Right ventricle myocardium inferior (tissue), 1 donor: ENCODE data around the gene FOSB. TPM values are rescaled to one million over a fixed set of nuclear protein-coding genes. Genes with fewer than 3 reads are reported as not detected.

Experiments used
- ATAC-seq: fragments of 200-7000 bp; cut with Tn5 transposase; one replicate; pipeline ENCODE4 v1.9.1; 2020; ENCODE audit warnings: mild to moderate bottlenecking, moderate library complexity
- DNase-seq: peaks from one replicate; pipeline ENCODE4 v3.0.0; 2021; ENCODE audit errors: missing footprints
- intact Hi-C: fragments of 100-400 bp; cut with DNase I; formaldehyde crosslinking; loops from one replicate; pipeline ENCODE4 v1.11.0; 2022
- total RNA-seq: library from RNA; stranded (reverse); fragmentation: NEBNext Ultra II Directional; extraction: Animal tissue kit (Norgen Biotek cat#: 25700); gene quantifications from one replicate; pipeline ENCODE4 v1.2.1, GENCODE V29; 2021
- donor health status: DM: no; HTN: yes; CAD: no; lungs with severe emphysema.

FOSB gene
- total RNA-seq, 1 donor from 2014 or later: 0.32 TPM

DNA sequence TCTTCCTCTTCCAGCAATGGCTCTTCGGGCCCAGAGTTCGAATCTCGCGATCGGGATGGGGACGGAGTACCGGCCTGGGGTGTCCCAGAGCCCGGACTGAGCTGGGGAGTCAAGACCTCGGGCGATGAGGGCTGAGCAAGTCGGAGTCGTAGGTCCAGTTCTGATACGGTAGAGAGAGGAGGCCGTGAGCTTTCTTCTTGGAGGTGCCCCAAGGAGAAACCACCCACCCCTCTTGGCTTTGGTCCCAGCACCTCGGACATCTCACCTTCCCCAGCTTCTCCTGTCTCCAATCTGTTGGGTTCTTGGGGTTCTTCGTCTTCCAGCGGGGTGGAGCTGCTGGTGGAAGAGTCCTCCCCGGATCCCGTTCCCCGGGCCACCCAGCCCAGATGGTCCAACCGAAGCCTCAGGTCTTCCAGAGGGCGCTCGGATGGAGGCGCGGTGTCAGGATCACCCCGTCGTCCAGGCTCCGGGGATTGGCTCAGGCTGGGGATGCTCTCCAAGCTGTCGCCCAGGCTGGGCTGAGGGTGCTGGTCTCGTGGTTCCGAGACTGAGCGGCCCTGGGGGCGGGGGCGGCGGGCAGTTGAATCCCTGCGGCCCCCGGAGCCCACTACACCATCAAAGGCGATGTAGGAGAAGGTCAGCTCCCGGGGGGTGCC, 26.6 kb downstream of the FOSB start:
- ATAC-seq: no peak
- intact Hi-C loops: loop anchor here (10.0 kb wide), 1 partner anchor 150 kb away; no protein-coding TSS in a partner anchor
- DNase-seq: peak; percentile 59

DNA sequence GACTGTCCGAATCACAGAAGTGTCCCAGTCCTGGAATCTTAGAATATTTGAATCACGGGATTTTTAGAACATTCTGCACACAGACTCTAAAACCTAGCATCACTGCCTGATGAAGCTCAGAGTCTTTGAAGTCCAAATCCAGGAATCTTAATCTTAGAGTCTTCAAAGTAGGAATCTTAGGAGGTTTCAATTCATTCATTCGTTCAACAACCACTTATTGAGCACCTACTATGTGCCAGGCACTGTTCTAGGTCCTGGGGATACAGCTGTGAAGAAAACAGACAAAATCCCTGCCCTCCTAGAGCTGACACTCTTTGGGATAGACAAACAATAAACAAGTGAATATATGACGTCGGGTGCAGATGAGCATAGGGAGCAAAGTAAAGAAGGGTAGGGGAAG, 27.4 kb downstream of the FOSB start:
- DNase-seq (no peak), ATAC-seq (no peak)
- intact Hi-C loops: loop anchor here (10.0 kb wide), 1 partner anchor 150 kb away; no protein-coding TSS in a partner anchor

DNA sequence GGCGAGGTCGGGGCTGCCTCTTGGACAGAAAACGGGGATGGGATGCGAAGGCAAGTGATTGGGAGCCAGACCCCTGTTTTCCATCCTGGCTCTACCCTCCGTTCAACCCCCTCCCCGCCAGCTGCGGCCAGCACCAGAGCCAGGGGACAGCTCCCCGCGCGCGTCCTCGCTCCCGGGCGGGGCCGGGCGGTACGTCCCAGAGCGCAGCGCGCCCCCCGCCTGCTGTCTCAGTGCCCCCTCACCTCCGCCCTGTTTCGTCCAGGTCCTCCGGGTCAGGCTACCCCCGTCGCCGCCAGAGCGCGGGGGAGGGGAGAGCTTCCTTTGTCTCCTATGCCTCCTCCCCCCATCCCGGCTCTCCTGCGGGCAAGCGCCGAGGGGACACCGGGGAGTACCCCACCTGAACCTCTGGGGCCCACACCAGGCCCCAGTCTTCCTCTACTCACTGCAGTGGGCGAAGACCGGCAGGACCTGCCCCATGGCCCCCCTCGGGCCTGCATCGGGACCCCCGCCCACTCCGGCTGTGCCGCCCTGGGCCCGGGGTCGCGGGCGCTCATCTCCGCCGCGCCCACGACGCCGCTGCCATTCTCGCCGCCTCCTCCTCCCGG, 28.7 kb downstream of the FOSB start:
- intact Hi-C loops: loop anchor here (10.0 kb wide), 1 partner anchor 148 kb away; no protein-coding TSS in a partner anchor
- ATAC-seq: peak; percentile 14
- DNase-seq: peak; percentile 67

DNA sequence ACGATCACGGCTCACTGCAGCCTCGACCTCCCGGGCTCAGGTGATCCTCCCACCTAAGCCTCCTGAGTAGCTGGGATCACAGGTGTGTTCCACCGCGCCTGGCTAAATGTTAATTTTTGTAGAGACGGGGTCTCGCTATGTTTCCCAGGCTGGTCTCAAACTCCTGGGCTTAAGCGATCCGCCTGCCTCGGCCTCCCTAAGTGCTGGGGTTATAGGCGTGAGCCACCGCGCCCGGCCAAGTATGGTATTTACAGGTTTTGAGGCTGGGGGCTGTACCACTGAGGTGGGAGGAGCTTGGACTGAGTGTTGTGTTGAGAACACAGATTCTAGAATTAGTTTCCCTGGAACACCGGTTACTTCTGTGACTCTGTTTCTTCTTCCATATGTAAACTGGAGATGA, 30.0 kb downstream of the FOSB start:
- no peak for ATAC-seq
- DNase-seq: peak; percentile 74
- intact Hi-C loops: loop anchor here (10.0 kb wide), 1 partner anchor 147 kb away; no protein-coding TSS in a partner anchor

DNA sequence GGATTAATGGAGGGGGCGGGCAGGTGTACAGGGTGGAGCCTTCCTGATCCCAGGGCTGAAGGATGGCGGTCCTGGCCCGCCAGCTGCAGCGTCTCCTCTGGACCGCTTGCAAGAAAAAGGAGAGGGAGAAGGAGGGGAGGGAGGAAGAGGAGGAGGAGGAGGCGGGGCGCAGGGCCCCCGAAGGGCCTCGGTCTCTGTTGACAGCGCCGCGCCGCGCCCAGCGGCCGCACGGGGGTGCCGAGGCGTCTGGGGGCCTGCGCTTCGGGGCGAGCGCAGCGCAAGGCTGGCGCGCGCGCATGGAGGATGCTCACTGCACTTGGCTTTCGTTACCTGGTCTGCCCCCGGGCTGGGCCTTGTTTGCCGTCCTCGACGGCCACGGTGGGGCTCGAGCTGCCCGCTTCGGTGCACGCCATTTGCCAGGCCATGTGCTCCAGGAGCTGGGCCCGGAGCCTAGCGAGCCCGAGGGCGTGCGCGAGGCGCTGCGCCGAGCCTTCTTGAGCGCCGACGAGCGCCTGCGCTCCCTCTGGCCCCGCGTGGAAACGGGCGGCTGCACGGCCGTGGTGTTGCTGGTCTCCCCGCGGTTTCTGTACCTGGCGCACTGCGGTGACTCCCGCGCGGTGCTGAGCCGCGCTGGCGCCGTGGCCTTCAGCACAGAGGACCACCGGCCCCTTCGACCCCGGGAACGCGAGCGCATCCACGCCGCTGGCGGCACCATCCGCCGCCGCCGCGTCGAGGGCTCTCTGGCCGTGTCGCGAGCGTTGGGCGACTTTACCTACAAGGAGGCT, 30.8 kb downstream of the FOSB start, which contains the start of gene PPM1N:
Gene PPM1N, plus strand, starts transcription at position 33 of the 785 bp plus-strand sequence. Its CDS starts 30 bp downstream, at position 63.
- intact Hi-C loops: loop anchor here (10.0 kb wide), 1 partner anchor 146 kb away; no protein-coding TSS in a partner anchor
- DNase-seq (peak; percentile 68), ATAC-seq (no peak)

DNA sequence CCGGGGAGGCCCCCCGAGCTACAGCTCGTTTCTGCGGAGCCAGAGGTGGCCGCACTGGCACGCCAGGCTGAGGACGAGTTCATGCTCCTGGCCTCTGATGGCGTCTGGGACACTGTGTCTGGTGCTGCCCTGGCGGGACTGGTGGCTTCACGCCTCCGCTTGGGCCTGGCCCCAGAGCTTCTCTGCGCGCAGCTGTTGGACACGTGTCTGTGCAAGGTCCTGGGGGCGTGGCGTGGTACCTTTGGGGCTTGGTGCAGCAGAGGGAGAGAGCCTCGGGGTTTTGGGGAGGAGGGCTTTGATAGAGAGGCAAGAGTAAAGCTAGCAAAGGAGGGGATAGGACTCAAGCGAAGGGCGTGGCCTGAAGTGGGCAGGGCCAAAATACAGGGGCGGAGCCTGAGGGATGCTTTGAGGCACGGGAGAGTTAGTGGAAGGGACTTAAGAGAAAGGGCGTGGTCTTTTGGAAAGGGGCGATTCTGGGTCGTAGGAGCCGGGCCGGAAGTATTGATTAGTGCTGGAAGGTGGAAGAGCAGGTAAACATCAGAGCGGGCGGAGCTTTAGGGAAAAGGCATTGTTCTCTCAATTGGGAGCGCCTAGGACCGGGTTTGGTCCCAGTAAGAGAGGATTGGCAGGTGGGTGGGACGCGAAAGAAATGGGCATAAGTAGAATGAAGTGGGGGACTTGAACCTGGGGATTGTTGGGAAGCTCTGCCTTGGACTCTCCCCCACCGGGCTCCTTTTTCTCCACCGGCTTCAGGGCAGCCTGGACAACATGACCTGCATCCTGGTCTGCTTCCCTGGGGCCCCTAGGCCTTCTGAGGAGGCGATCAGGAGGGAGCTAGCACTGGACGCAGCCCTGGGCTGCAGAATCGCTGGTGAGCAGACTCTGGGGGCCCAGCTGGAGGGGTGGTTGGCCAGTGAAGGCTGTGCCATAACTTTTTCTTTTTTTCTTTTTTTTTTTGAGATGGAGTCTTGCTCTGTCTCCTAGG, 31.7 kb downstream of the FOSB start:
- ATAC-seq (no peak), DNase-seq (peak; percentile 67)
- intact Hi-C loops: loop anchor here (10.0 kb wide), 1 partner anchor 145 kb away; no protein-coding TSS in a partner anchor

DNA sequence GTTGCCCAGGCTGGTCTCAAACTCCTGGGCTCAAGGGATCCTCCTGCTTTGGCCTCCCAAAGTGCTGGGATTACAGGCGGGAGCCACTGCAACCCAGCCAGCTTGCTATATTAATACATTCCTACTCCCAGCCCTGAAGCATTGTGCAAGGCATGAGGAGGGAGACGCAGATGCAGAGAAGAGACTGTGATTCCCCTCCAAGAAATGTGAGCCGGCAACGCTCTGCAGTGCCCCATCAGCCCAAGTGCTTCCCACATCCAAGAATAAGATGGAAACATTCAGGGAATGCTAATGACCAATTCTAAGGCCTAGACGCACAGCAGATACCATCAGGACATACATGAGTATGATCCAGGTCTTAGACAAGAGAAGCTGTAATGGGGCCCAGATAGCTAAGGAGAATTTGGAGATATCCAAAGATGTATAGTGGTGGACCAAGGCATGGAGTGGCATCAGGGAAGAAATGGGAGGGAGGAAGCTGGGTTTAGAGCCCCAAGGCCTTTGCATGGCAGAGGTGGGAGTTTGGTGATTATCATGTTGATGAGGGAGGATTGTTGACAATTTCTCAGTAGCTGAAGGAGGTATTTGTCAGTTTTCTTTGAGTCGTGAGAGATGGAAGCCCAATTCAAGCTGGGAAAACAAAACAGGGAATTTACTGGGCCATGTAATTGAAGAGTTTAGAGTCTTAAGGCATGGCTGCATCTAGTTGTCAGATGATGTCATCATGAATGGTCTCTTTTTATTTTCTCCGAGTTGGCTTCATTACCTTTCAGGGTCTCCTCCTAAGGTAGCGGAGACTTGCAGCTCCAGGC, 33.3 kb downstream of the FOSB start:
- DNase-seq: no peak
- ATAC-seq: no peak

DNA sequence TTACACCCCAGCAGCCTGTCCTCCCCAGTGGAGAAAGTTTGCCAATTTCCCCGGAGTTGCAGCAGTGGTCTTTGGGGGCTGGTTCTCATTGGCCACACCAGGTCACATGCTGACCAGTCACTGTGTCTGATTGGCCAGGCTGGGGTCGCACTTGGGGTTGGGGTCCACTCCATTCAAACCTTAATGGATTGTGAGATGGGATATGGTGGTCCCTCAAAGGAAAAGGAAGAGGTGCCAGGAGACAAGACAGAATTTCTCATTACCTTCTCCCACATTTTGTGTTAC, 33.9 kb downstream of the FOSB start:
- DNase-seq: no peak

More for the DNA sequence above, 33.3 kb downstream of the FOSB start:
- intact Hi-C loops: no loop called here

DNA sequence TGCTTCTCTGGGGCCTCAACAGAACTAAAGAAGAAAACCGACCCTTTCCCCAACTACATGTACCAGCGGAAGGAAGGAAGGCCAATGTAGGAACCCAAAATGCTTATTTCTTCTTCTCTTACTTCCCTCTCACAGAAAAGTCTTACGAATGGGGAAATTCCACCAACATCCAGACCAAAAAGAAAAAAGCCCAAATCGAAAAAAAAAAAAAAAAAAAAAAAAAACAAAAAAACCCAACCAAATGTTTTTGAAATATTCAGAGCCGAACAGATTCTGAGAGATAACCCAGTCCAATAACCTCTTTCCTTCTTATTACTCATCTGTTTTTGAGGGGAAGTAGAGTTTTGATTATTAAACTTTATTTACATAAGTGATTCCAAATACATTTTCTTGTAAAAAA, 34.3 kb downstream of the FOSB start:
- intact Hi-C loops: no loop called here
- no peak for DNase-seq
- no peak for ATAC-seq

More for the DNA sequence above, 33.9 kb downstream of the FOSB start:
- intact Hi-C loops: no loop called here
- ATAC-seq: no peak

DNA sequence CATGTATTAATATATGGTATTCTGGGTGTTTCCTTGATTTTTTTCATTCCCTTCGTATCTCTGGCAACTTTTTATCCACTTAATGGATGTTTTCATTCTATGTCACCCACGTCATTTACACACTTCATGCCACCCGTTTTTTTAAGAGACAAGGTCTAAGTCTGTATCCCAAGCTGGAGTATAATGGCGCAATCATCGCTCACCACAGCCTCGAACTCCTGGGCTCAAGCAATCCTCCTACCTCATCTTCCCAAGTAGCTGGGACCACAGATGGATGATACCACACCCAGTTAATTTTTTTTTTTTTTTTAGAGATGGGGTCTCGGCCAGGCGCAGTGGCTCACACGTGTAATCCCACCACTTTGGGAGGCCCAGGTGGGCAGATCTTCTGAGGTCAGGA, 36.1 kb downstream of the FOSB start:
- intact Hi-C loops: no loop called here
- no peak for ATAC-seq
- DNase-seq: no peak

DNA sequence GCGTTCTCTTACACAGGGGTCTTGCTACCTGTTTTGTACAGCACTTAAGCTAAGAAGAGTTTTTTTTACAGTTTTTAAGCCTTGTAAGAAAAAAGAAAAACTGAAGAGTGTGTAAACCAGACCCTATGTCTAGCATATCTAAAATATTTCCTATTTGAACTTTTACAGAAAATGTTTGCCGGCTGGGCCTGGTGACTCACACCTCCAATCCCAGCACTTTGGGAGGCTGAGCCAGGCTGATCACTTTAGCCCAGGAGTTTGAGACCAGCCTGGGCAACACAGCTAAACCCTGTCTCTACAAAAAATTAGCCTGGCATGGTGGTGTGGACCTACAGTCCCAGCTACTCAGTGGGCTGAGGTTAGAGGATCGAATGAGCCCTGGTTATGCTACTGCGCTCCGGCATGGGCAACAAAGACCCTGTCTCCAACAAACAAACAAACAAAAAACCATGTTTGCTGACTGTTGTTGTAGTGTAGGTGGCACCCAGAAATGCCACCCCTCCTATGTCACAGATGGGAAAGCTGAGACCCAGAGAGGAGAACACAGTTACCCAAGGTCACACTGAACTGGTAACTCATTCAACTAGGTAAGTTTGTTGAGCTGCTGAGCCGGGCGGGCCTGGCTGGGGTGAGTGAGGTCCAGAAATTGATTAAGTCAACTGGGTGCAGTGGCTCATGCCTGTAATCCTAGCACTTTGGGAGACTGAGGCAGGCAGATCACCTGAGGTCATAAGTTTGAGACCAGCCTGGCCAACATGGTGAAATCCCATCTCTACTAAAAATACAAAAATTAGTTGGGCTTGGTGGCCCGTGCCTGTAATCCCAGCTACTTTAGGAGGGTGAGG, 37.6 kb downstream of the FOSB start:
- DNase-seq (no peak), ATAC-seq (no peak)
- intact Hi-C loops: loop anchor here (5.0 kb wide), 1 partner anchor 97 kb away; the partner anchor contains the start of gene GPR4

DNA sequence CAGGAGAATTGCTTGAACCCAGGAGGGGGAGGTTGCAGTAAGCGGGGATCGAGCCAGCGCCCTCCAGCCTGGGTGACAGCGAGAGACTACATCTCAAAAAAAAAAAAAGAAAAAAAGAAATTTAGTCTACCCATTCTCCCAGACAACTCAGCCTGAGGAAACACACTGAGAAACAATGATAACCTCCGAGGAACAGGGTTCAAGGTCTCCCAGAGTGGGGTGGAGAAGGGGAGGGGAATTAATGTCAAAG, 38.1 kb downstream of the FOSB start:
- intact Hi-C loops: loop anchor here (5.0 kb wide), 1 partner anchor 96 kb away; the partner anchor contains the start of gene GPR4

DNA sequence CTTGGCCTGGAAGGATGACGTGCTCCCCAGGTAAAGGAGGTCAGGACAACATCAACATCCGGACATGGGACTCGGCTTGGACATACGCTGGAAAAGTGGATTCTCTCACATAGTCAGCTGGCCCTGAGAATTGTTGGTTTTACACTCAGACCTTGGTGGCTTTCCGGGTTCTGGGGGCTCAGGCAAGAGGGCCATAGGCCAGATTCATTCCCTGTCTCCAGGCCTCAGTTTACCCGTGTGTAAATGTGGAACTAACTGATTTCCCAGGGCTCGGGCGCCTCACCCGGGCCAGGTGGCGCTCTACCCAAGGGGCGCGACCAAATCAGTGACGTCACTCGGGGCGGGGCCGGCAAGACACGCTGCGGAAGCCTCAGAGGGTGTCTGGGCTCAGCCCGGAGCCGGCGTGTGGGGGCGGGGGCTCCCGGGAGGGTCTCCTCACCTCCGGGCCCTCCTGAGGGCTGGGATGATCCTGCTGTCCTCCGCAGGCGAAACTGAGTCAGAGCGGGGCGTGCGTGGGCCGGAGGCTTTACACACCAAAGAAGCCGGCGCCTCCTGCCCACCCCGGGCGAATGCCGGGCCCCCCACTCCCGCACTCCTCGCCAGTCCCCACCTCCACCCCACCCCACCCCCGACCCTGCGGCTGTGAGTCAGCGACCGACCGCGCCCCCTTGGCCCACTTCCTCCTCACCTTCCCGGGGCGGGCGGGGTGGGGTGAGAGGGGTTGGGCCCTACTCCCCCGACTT, 38.6 kb downstream of the FOSB start:
- intact Hi-C loops: loop anchor here (5.0 kb wide), 1 partner anchor 96 kb away; the partner anchor contains the start of gene GPR4
- ATAC-seq: peak; percentile 87
- DNase-seq: peak; percentile 98

More for the DNA sequence above, 38.1 kb downstream of the FOSB start:
- DNase-seq: no peak
- no peak for ATAC-seq

DNA sequence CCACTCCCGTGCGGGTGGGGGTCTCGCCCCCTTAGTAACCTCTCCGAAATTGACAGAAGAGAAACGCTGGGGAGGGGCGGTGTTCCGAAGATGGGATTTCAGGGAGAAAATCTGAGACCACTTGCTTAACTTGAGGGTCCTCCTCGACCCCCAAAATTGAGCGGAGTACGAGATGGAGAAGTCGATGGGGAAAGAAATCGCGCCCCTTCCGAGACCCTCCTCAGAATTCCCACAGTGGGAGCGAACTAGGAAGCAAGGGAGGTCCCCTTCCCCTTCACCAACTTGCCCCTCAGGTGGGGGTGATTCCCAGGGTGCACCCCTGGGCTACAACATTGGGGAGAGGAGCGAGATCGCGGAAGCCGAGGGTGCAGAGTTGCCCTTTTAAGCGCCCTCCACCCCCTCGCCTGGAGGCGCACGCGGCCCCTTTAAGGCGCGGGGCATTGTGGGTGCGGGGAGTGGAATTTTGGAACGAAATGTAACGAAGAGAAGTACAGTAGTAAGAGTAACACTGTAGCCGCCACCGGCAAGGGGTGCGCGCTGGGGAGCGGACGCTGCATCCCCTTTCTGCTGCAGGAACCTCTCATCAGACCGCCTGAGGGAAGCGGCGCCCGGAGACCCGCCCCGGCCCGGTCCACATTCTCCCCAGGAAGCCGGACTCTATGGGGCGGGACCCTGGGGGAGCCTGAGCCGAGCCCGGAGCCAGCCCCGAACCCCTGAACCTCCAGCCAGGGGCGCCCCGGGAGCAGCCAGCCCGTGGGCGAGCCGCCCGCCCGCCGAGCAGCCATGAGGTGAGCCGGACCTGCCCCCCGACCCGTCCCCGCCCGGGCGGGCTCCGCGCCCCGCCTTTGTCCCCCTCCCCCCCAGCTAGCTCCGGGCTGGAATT, 39.4 kb downstream of the FOSB start, which contains the start of gene VASP:
Gene VASP, plus strand, starts transcription at position 491 of the 883 bp plus-strand sequence. Its CDS starts 293 bp downstream, at position 784.
- peak; percentile 87 for ATAC-seq
- intact Hi-C loops: loop anchor here (5.0 kb wide), 1 partner anchor 95 kb away; the partner anchor contains the start of gene GPR4
- DNase-seq: peak; percentile 94

DNA sequence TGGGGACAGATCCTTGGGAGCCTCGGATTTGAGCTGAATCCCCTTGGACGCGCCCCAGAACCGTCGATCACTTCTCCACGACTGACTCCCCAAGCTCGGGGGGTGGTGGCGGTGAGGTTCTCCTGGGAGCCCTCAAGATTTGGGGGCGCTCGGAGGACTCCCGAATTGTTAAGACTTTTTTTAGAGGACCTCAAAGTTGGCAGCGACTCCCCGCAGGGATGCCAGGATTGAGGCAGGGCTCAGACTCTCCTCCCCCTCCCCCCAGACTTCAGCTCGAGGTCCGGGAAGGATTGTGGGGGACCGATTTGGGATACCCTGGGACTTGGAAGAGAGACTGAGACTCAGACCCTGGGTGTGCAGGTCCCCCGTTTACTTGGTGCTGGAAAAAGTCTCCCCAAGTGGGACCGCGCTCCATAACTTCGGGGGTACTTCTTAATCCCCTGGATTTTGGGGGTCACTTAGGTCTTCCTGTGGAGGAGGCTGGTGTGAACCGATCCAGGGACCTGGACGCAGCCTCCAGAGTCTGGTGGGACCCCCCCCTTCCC, 40.1 kb downstream of the FOSB start:
- intact Hi-C loops: loop anchor here (5.0 kb wide), 1 partner anchor 94 kb away; the partner anchor contains the start of gene GPR4
- ATAC-seq (no peak), DNase-seq (peak; percentile 71)
